GM12872 (cell line): Measurements from ENCODE around the gene TRAPPC10.

Source experiments
- TF ChIP-seq, protein P1 (sequence below): IDR thresholded peaks from 3 replicates; pipeline ENCODE4 v1.5.1; 2011; ENCODE audit warnings: low read depth, mild to moderate bottlenecking, low read length, moderate library complexity; ENCODE audit not compliant: insufficient read depth

TRAPPC10 gene

DNA sequence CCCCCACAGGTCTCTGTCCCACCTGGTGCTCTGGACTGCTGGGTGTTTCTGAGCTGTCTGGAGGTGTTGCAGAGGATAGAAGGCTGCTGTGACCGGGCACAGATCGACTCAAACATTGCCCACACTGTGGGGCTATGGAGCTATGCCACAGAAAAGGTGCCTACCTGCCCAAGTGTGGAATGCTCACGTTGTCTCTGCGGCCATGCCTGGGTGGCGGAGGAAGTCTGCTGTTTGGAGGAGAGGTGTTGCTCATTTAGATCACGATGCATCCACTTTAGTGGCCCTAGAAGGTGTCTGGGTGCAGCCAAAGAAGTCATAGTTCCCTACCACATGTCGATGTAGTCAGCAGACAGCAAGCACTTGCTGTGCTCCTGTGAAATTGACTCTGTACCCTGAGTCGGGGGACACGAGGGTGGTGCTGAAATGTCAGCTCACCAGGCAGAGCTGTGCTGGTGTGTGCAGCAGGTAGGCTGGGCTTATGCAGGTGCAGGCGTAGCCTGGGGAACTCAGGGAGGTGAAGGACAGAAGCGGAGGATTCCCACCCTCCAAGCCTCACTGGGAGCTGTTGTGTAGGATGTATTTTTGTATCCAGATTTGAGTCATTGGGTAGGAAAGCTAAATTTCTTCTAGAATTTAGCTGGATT, 62.3 kb downstream of the TRAPPC10 start:
- TF ChIP-seq, protein P1, sequence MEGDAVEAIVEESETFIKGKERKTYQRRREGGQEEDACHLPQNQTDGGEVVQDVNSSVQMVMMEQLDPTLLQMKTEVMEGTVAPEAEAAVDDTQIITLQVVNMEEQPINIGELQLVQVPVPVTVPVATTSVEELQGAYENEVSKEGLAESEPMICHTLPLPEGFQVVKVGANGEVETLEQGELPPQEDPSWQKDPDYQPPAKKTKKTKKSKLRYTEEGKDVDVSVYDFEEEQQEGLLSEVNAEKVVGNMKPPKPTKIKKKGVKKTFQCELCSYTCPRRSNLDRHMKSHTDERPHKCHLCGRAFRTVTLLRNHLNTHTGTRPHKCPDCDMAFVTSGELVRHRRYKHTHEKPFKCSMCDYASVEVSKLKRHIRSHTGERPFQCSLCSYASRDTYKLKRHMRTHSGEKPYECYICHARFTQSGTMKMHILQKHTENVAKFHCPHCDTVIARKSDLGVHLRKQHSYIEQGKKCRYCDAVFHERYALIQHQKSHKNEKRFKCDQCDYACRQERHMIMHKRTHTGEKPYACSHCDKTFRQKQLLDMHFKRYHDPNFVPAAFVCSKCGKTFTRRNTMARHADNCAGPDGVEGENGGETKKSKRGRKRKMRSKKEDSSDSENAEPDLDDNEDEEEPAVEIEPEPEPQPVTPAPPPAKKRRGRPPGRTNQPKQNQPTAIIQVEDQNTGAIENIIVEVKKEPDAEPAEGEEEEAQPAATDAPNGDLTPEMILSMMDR, result no peak

GRCh38 chr21:44076316-44076715, 64.2 kb downstream of the TRAPPC10 start:
- TF ChIP-seq, protein P1, result no peak

GRCh38 chr21:44078411-44078981, 66.4 kb downstream of the TRAPPC10 start:
- TF ChIP-seq, protein P1, result no peak

- TF ChIP-seq, protein P1, result no peak
Observed at GRCh38 chr21:44079446-44079845, 67.3 kb downstream of the TRAPPC10 start.

DNA sequence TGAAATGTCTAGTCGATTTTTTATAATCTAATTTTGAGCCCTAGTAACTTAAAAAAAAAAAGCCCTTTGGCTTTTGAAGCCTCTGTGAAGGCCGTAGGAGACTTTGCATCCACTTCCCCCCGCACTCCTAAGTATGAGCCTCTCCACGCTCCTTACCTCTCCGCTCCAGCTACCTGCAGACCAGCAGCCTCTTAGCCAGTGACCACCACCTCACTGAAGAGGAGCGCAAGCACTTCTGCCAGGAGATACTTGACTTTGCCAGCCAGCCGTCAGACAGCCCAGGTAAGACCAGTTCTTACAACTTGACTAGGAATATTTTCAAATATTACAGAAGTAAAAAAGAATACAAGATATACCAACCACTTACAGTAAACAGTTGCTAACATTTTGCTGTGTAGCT, 67.7 kb downstream of the TRAPPC10 start:
- TF ChIP-seq, protein P1, result no peak

- TF ChIP-seq, protein P1, result no peak
Observed at GRCh38 chr21:44082648-44083440, 70.7 kb downstream of the TRAPPC10 start.

DNA sequence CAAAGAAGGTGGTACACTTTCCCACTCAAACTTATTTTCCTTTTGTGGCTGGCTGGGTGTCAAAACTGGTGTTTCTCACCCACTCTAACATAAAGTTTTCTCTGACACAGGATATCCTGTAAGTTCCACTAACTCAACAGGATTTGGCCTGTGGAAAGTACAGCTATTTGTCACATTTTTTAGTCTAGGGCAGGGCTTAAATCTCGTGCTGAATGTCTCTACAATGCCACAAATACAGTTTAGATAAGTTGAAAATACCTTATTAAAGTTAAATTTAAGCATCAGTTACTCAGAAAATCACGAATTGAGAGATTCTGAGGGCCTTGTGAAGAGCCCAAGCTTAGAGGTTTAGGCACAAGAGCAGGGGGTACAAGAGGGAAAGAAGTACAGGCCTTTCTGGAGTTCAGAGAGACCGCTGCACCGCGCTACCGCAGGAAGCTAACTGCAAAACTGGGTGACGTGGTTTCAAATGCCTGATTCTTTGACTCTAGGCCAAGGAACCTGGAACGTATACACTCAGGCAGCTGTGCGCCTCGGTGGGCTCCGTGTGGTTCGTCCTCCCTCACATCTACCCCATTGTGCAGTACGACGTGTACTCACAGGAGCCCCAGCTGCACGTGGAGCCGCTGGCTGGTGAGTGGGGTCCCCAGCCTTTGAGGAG, 71.7 kb downstream of the TRAPPC10 start:
- TF ChIP-seq, protein P1, result no peak
